HG03354 (cell line): ENCODE results near the gene EPHA1.
"Not testable (repeated sequence)": the region's sequence is repeated elsewhere in the genome, so short reads cannot be mapped to it uniquely, and the experiment has no call there.

ENCODE experiments used
- ATAC-seq: cut with Tn5 transposase; IDR thresholded peaks from one replicate; pipeline ENCODE4 v1.9.1; 2021; ENCODE audit warnings: mild to moderate bottlenecking; ENCODE audit not compliant: unreplicated experiment, poor library complexity, severe bottlenecking

The EPHA1 gene

GRCh38 chr7:143434660-143435059, 26.0 kb upstream of the EPHA1 start:
- no peak for ATAC-seq

- no peak for ATAC-seq
Observed at GRCh38 chr7:143433759-143434158, 25.1 kb upstream of the EPHA1 start.

- no peak for ATAC-seq
Observed at GRCh38 chr7:143431109-143431508, 22.5 kb upstream of the EPHA1 start.

GRCh38 chr7:143429770-143430698, 21.4 kb upstream of the EPHA1 start:
- ATAC-seq, result no peak

GRCh38 chr7:143426479-143427142, 18.0 kb upstream of the EPHA1 start:
- ATAC-seq, result no peak

DNA sequence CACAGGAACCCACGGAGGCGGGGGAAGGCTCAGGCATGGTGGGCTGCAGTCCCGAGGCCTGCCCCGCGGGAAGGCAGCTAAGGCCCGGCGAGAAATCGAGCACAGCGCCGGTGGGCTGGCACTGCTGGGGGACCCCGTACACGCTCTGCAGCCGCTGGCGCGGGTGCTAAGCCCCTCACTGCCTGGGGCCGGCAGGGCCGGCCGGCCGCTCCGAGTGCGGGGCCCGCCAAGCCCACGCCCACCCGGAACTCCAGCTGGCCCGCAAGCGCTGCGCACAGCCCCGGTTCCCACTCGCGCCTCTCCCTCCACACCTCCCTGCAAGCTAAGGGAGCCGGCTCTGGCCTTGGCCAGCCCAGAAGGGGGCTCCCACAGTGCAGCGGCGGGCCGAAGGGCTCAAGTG, 15.8 kb upstream of the EPHA1 start:
- ATAC-seq, result not testable (repeated sequence)

DNA sequence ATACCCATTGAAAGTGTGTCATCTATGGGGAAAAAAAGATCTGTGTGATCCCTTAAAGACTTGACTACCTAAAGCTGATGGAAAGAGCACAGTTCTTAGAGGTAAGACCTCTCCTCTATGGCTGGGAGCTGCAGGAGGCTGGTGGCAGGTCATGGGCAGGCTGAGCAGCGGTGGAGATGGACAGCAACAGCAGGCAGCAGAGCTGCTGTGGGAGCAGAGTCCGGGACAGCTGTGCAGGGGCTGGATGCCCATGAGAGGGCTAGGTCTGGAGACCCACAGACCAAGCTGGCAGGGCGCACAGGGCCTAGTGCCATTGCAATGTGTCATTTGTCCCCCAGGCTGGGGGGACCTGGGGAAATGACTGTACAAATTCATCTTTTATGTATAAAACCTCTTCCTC, 13.4 kb upstream of the EPHA1 start:
- no peak for ATAC-seq

- not testable (repeated sequence) for ATAC-seq
Observed at GRCh38 chr7:143420624-143421023, 12.0 kb upstream of the EPHA1 start.

DNA sequence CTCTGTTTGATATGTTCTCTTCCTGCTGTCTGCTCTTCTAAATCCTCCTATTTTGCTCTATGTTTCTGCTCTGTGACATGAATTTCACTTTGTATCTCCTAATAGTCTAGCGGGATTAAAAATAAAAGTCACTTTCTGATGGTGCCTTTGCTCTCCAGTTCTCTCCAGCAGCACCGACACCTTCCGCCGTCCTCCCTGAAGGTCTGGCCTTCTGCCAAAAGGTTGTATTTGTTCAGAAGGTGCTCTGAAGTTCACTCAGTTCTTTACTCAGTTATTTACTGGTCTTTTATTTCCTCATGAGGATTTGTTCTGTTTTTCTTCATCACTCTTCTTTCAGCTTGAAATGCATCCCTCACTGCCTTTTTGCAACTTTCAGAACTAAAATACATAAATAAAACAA, 11.2 kb upstream of the EPHA1 start:
- ATAC-seq, result no peak

GRCh38 chr7:143418681-143419458, 10.2 kb upstream of the EPHA1 start:
- no peak for ATAC-seq

DNA sequence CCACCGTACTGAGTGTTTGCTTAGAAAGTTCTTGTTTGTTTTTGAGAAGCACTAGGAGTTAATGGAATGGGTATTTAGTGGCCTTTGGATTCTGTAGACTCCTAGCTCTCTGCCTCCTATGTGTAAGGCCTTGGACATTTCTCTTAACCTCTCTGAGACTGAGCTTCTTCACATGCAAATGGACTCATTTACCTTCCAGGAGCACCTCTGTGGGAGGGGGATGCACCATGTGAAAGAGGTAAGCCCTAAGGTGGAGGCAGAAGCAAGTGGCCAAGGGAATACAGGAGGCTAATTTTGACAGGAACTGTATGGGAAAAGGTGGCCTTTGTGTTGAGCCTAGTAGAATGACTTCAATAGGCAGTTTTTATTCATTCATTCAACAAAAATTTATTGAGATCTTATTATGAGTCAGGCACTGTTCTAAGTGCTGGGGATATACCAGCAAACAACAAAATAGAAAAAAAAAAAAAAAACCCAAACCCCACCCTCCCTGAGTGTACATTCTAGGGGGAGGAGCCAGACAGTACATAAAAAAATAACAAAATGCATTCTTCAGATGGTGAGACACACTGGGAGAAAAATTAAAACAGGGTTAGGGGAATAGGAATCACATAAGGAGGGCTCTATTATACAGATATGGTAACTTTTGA, 9.2 kb upstream of the EPHA1 start:
- ATAC-seq, result no peak

DNA sequence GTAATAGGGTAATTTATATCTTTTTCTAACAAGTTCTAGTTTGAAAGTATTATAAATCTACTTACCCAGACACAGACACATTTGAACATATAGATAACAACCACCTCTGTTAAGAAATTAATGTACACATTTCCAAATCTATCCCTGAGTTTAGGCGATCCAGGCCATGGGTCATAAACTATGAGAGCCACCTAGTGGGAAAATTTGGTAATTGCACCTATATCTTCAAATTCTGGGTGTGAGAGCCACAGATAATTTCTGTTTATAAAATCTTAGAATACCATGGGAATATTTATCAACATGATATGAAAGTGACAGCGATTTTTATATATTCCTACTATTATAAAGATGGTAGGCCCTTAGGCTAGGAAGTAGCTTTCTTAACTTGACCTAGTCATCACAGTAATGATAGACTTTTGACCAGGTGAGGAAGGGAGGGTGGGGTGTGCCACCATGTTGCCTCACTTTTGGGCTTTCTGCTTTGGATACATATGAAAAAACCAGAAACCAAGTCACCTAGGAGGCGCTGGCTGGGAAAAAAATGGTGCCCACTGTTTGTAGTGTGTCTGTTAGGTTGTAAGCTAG, 8.0 kb upstream of the EPHA1 start:
- ATAC-seq, result peak; percentile 74

- peak; percentile 10 for ATAC-seq
Observed at GRCh38 chr7:143415742-143416397, 7.2 kb upstream of the EPHA1 start.

DNA sequence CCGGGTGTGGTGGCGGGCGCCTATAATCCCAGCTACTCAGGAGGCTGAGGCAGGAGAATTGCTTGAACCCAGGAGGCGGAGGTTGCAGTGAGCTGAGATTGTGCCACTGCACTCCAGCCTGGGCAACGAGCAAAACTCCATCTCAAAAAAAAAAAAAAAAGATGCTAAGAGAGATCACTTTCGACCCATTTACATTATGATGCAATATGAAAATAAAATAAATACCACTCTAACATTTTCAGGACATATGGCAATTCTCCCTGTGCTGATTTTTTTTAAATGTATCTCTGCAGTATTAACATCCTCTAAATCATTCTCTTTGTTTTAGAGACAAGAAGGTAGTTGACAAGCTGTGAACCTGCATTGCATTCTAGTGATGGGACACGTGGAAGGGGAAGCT, 6.6 kb upstream of the EPHA1 start:
- not testable (repeated sequence) for ATAC-seq

GRCh38 chr7:143413123-143413522, 4.5 kb upstream of the EPHA1 start:
- ATAC-seq, result no peak

- ATAC-seq, result no peak
Observed at GRCh38 chr7:143411976-143412708, 3.5 kb upstream of the EPHA1 start.

GRCh38 chr7:143410521-143411004, 1.9 kb upstream of the EPHA1 start:
- no peak for ATAC-seq

GRCh38 chr7:143408252-143408685, 387 bp downstream of the EPHA1 start:
- ATAC-seq, result no peak
